Testis (tissue), 2 donors: ENCODE data around the gene DHPS.

Source experiments
- POLR2A ChIP-seq: fragments of 450-650 bp; IDR thresholded peaks from one replicate; pipeline ENCODE4 v1.6.1; 2017; ENCODE audit warnings: antibody characterized with exemption, mild to moderate bottlenecking, moderate library complexity
- TF ChIP-seq, protein P1 (sequence below), 3 experiments: fragments of 450-650 bp in 2 of 3; fragments of 200-600 bp in 1 of 3; sonication (generic) in 1 of 3; IDR thresholded peaks; one replicate each; pipeline ENCODE4 v1.5.1; 2016 to 2019; ENCODE audit warnings: antibody characterized with exemption in 3 of 3, mild to moderate bottlenecking in 2 of 3, moderate library complexity in 1 of 3

DNA sequence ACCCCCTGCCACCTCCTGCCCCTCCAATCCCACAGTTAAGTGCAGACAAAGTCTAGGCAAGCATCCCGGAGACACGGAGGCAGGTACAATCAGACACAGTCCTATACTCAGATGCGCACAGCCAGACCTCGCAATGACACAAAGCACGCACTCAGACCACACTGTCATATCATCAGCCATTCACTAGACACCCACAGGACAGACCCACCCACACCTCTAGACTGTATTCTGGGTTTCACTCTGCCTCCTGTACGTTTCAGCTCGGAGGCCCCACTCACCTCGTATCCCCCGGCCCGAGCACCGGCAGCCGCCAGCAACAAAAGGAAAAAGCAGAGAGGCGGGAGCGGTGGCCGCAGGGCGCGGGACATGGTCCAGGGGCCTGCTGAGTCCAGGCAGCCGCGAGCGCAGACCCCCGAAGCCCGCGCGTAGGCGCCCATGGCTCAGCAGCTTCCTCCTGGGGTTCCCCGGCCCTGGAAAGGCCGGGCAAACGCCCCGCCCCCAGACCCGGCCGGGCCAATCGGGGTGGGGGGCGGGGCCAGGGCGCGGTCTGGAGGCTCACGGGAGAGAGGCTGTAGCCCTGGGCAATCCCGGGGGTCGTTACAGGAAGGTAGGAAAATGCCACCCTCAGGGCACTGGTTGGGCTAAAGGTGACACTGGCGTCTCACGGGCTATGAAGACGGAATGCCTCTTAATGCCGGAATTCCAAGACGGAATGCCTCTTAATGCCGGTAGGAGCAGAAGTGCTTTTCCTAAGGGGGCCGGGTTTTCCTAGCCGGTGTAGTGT, 15.2 kb downstream of the DHPS start, which contains the start of the genes MAN2B1 and WDR83:
- TF ChIP-seq, protein P1, sequence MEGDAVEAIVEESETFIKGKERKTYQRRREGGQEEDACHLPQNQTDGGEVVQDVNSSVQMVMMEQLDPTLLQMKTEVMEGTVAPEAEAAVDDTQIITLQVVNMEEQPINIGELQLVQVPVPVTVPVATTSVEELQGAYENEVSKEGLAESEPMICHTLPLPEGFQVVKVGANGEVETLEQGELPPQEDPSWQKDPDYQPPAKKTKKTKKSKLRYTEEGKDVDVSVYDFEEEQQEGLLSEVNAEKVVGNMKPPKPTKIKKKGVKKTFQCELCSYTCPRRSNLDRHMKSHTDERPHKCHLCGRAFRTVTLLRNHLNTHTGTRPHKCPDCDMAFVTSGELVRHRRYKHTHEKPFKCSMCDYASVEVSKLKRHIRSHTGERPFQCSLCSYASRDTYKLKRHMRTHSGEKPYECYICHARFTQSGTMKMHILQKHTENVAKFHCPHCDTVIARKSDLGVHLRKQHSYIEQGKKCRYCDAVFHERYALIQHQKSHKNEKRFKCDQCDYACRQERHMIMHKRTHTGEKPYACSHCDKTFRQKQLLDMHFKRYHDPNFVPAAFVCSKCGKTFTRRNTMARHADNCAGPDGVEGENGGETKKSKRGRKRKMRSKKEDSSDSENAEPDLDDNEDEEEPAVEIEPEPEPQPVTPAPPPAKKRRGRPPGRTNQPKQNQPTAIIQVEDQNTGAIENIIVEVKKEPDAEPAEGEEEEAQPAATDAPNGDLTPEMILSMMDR (IDR thresholded peaks at IDR 0.05): no peak
- no peak for TF ChIP-seq POLR2A
